ENCODE results near the gene FBXL15. TPM values are rescaled to one million over a fixed set of nuclear protein-coding genes. Genes with fewer than 3 reads are reported as not detected.
A peak's percentile ranks its signal among the peaks of the same experiment; 100 is the strongest.

Gene FBXL15
- total and polyA plus RNA-seq, 2 experiments from 2014 or later, result 18.5 to 36.1 TPM

- H3K4me1 ChIP-seq (ENCODE audit: insufficient read depth), result peaks cover 51% of the 10 kb centered on the region
- H3K9me2 ChIP-seq (ENCODE audit: insufficient read depth), result no peaks in the 10 kb centered on the region
- no peak overlapping the region for H3K4me3 ChIP-seq
- DNase-seq (ENCODE audit: low spot score), result no peak
- Mint-ChIP-seq H3K4me1 (peaks cover 53% of the 10 kb centered on the region), H3K36me3 (ENCODE audit: low read depth) (peaks cover 38% of the 10 kb centered on the region), H3K27ac (peak overlapping the region; percentile 61), H3K27me3 (ENCODE audit: insufficient read depth, low read depth, poor library complexity) (peaks cover 27% of the 10 kb centered on the region), H3K4me3 (peak overlapping the region; percentile 37; the same call in 1 of the 3 replicates), H3K9me3 (no peaks in the 10 kb centered on the region; the same call in 2 of the 3 replicates)
- peaks cover 38% of the 10 kb centered on the region for H3F3A ChIP-seq (replicated peaks; ENCODE audit: low read depth)
- ATAC-seq, result no peak
- H2AFZ ChIP-seq, result no peak overlapping the region
- peak overlapping the region; percentile 68 for H3K4me2 ChIP-seq
- H3K27ac ChIP-seq (ENCODE audit: low read depth), result peak overlapping the region; percentile 86; the same call in 1 of the 2 replicates
- TF ChIP-seq ZNF331 (CRISPR knock-in tag; IDR thresholded peaks at IDR 0.05; ENCODE audit: low read depth) (no peak), EZH2phosphoT487 (IDR thresholded peaks at IDR 0.05; ENCODE audit: unreplicated experiment) (no peak), JUNB (IDR thresholded peaks at IDR 0.05; ENCODE audit: unreplicated experiment) (no peak), POLR2AphosphoS5 (IDR thresholded peaks at IDR 0.05; ENCODE audit: low read depth) (no peak), EZH2 (IDR thresholded peaks at IDR 0.05; ENCODE audit: low read depth, unreplicated experiment) (no peak), ZNF114 (CRISPR knock-in tag; IDR thresholded peaks at IDR 0.05) (no peak), NANOG (IDR thresholded peaks at IDR 0.05; ENCODE audit: borderline replicate concordance) (no peak), CREB1 (CRISPR knock-in tag; IDR thresholded peaks at IDR 0.05; ENCODE audit: low read depth) (no peak), ZNF462 (CRISPR knock-in tag; IDR thresholded peaks at IDR 0.05) (no peak), STAT1 (IDR thresholded peaks at IDR 0.05; ENCODE audit: unreplicated experiment) (no peak)
- TF ChIP-seq, protein P1, sequence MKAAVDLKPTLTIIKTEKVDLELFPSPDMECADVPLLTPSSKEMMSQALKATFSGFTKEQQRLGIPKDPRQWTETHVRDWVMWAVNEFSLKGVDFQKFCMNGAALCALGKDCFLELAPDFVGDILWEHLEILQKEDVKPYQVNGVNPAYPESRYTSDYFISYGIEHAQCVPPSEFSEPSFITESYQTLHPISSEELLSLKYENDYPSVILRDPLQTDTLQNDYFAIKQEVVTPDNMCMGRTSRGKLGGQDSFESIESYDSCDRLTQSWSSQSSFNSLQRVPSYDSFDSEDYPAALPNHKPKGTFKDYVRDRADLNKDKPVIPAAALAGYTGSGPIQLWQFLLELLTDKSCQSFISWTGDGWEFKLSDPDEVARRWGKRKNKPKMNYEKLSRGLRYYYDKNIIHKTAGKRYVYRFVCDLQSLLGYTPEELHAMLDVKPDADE (IDR thresholded peaks at IDR 0.05), result no peak
- TF ChIP-seq, protein P2, sequence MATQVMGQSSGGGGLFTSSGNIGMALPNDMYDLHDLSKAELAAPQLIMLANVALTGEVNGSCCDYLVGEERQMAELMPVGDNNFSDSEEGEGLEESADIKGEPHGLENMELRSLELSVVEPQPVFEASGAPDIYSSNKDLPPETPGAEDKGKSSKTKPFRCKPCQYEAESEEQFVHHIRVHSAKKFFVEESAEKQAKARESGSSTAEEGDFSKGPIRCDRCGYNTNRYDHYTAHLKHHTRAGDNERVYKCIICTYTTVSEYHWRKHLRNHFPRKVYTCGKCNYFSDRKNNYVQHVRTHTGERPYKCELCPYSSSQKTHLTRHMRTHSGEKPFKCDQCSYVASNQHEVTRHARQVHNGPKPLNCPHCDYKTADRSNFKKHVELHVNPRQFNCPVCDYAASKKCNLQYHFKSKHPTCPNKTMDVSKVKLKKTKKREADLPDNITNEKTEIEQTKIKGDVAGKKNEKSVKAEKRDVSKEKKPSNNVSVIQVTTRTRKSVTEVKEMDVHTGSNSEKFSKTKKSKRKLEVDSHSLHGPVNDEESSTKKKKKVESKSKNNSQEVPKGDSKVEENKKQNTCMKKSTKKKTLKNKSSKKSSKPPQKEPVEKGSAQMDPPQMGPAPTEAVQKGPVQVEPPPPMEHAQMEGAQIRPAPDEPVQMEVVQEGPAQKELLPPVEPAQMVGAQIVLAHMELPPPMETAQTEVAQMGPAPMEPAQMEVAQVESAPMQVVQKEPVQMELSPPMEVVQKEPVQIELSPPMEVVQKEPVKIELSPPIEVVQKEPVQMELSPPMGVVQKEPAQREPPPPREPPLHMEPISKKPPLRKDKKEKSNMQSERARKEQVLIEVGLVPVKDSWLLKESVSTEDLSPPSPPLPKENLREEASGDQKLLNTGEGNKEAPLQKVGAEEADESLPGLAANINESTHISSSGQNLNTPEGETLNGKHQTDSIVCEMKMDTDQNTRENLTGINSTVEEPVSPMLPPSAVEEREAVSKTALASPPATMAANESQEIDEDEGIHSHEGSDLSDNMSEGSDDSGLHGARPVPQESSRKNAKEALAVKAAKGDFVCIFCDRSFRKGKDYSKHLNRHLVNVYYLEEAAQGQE (IDR thresholded peaks at IDR 0.05; ENCODE audit: unreplicated experiment), result no peak
- TF ChIP-seq, protein P3, sequence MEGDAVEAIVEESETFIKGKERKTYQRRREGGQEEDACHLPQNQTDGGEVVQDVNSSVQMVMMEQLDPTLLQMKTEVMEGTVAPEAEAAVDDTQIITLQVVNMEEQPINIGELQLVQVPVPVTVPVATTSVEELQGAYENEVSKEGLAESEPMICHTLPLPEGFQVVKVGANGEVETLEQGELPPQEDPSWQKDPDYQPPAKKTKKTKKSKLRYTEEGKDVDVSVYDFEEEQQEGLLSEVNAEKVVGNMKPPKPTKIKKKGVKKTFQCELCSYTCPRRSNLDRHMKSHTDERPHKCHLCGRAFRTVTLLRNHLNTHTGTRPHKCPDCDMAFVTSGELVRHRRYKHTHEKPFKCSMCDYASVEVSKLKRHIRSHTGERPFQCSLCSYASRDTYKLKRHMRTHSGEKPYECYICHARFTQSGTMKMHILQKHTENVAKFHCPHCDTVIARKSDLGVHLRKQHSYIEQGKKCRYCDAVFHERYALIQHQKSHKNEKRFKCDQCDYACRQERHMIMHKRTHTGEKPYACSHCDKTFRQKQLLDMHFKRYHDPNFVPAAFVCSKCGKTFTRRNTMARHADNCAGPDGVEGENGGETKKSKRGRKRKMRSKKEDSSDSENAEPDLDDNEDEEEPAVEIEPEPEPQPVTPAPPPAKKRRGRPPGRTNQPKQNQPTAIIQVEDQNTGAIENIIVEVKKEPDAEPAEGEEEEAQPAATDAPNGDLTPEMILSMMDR (conservative IDR thresholded peaks at IDR 0.05; ENCODE audit: low read depth in 2 of 2), result no peak
- H3K79me2 ChIP-seq (replicated peaks; ENCODE audit: insufficient read depth), result peaks cover 33% of the 10 kb centered on the region
- peaks cover 12% of the 10 kb centered on the region for H3K36me3 ChIP-seq (ENCODE audit: insufficient read depth)
- no peaks in the 10 kb centered on the region for H3K27me3 ChIP-seq (ENCODE audit: insufficient read depth)
- H4K20me1 ChIP-seq (replicated peaks; ENCODE audit: insufficient read depth), result peaks cover 11% of the 10 kb centered on the region
Observed at GRCh38 chr10:102452672-102453340, 32.2 kb downstream of the FBXL15 start.
